ENCODE results near the gene MNX1. TPM values are rescaled to one million over a fixed set of nuclear protein-coding genes. Genes with fewer than 3 reads are reported as not detected.

MNX1 gene
- total RNA-seq, 1 experiment from 2014 or later: 0.28 TPM

DNA sequence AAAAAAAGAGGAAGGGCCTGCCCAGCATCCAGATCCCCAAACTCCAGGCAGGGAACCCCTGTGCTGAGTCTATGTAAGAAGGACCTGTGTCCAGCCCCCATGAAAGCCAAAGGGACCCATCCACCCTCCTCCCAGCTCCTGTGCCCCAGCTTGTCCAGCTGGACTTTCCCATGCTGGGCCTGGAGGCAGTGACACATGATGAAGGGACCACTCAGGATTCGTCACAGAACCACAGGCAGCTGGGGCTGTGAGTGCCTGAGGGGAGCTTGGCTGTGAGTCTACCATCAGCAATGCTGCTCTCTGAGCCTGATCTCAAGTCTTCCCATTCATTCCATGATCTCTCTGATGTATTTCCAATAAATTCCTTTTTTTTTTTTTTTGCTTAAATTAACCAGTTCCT lies 36.2 kb upstream of the MNX1 start:
- ChIA-PET CTCF (no interaction called here), POLR2A (ENCODE audit: unreplicated experiment) (no interaction called here)
- intact Hi-C loops (cut with micrococcal nuclease; ENCODE audit: unreplicated experiment): no loop called here
- Histone ChIP-seq H3K9me2 (ENCODE audit: insufficient read depth) (no peaks in the 10 kb centered on the region), H3K4me3 (no peak overlapping the region), H4K20me1 (ENCODE audit: insufficient read depth) (0 out of 2 replicates have a peak, but pooled peaks cover 4% of the 10 kb centered on the region), H3F3A (ENCODE audit: insufficient read depth, low read depth) (no peaks in the 10 kb centered on the region), H3K27ac (no peak overlapping the region), H3K27me3 (ENCODE audit: insufficient read depth, low read depth) (peaks cover 12% of the 10 kb centered on the region), H3K4me1 (replicated peaks; ENCODE audit: insufficient read depth) (no peaks in the 10 kb centered on the region), H3K79me2 (ENCODE audit: low read depth) (no peaks in the 10 kb centered on the region), H3K4me2 (no peak overlapping the region), H2AFZ (no peak overlapping the region), H3K9me3 (ENCODE audit: insufficient read depth, low read depth) (no peaks in the 10 kb centered on the region), H3K36me3 (ENCODE audit: low read depth) (no peaks in the 10 kb centered on the region)
- TF ChIP-seq CTCF (conservative IDR thresholded peaks at IDR 0.05): no peak
- BruUV-seq (replicated peaks): no TSS peak
- DNase-seq: peak in 1 of 2 experiments; percentile 54

DNA sequence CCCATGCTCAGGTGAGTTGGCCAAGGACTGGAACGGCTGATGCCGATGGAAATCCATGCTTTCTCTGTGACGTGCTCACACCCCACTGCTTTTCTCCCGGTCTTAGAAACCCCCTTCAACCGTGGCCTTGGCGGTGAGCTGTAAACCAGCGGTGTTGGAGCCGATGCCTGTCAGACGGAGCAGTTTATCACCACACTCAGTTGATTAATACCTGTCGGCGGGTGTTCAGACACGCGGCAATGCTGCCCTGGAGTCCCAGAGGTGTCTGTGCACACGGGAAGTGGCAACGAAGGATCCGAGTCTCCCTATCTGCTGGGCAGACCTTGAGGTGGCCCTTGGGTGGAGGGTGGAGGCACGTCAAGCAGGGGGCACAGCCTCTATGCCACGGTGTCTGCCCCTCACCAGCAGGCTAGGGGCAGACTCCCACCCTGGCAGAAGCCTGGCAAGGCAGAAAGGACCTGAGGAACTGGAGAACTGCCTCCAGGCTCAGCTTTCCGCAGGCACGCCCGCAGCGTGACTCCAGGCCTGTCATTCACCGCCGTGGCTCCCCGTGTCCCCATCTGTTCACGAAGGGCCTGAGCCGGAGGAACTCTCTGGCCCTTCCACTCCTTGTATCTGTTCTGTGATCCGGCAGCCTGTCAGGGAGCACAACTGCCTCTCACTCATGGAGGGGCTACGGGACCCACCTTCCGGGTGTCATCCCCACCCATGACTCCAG lies 34.6 kb upstream of the MNX1 start:
- CTCF ChIA-PET: no interaction called here
- POLR2A ChIA-PET (ENCODE audit: unreplicated experiment): interaction anchor here (0.6 kb wide), 1 partner anchor 23 kb away, joined by 3 read pairs; no protein-coding TSS in a partner anchor
- Histone ChIP-seq H3K27me3 (ENCODE audit: insufficient read depth, low read depth) (peaks cover 1% of the 10 kb centered on the region; the same call in 1 of the 2 replicates), H3K4me2 (no peak overlapping the region), H3F3A (ENCODE audit: insufficient read depth, low read depth) (no peaks in the 10 kb centered on the region), H3K9me3 (ENCODE audit: insufficient read depth, low read depth) (no peaks in the 10 kb centered on the region), H3K4me1 (replicated peaks; ENCODE audit: insufficient read depth) (no peaks in the 10 kb centered on the region), H2AFZ (no peak overlapping the region), H3K4me3 (no peak overlapping the region), H4K20me1 (ENCODE audit: insufficient read depth) (0 out of 2 replicates have a peak, but pooled peaks cover 4% of the 10 kb centered on the region), H3K27ac (no peak overlapping the region), H3K79me2 (ENCODE audit: low read depth) (no peaks in the 10 kb centered on the region), H3K36me3 (ENCODE audit: low read depth) (no peaks in the 10 kb centered on the region), H3K9me2 (ENCODE audit: insufficient read depth) (no peaks in the 10 kb centered on the region)
- intact Hi-C loops (cut with micrococcal nuclease; ENCODE audit: unreplicated experiment): no loop called here
- TF ChIP-seq CTCF (conservative IDR thresholded peaks at IDR 0.05): no peak
- TF ChIP-seq EZH2 (IDR thresholded peaks at IDR 0.05; ENCODE audit: low read depth): no peak
- no TSS peak for BruUV-seq (replicated peaks)
- DNase-seq: no peak

GRCh38 chr7:157044147-157044687 lies 33.8 kb upstream of the MNX1 start:
- BruUV-seq (replicated peaks): no TSS peak
- H3F3A ChIP-seq (ENCODE audit: insufficient read depth, low read depth): no peaks in the 10 kb centered on the region
- H2AFZ ChIP-seq: no peak overlapping the region
- no peaks in the 10 kb centered on the region for H3K79me2 ChIP-seq (ENCODE audit: low read depth)
- 0 out of 2 replicates have a peak, but pooled peaks cover 3% of the 10 kb centered on the region for H4K20me1 ChIP-seq (ENCODE audit: insufficient read depth)
- no peaks in the 10 kb centered on the region for H3K4me1 ChIP-seq (replicated peaks; ENCODE audit: insufficient read depth)
- H3K36me3 ChIP-seq (ENCODE audit: low read depth): no peaks in the 10 kb centered on the region
- ChIA-PET CTCF (no interaction called here), POLR2A (ENCODE audit: unreplicated experiment) (interaction anchor here (0.6 kb wide), 1 partner anchor 22 kb away, joined by 3 read pairs; no protein-coding TSS in a partner anchor)
- H3K27me3 ChIP-seq (ENCODE audit: insufficient read depth, low read depth): no peaks in the 10 kb centered on the region
- intact Hi-C loops (cut with micrococcal nuclease; ENCODE audit: unreplicated experiment): no loop called here
- DNase-seq: no peak
- TF ChIP-seq EZH2 (IDR thresholded peaks at IDR 0.05; ENCODE audit: low read depth): no peak
- TF ChIP-seq CTCF (conservative IDR thresholded peaks at IDR 0.05): no peak
- H3K4me2 ChIP-seq: no peak overlapping the region
- H3K27ac ChIP-seq: no peak overlapping the region
- H3K9me2 ChIP-seq (ENCODE audit: insufficient read depth): no peaks in the 10 kb centered on the region
- no peaks in the 10 kb centered on the region for H3K9me3 ChIP-seq (ENCODE audit: insufficient read depth, low read depth)
- H3K4me3 ChIP-seq: no peak overlapping the region
